Anterior cingulate cortex (tissue), 58 donors: ENCODE measurements around the gene ATG7.

Experiments
- DNase-seq, 58 donors: peaks; one replicate each; lab custom pipeline; 2025; lab: John Stamatoyannopoulos, UW

Gene ATG7

DNA sequence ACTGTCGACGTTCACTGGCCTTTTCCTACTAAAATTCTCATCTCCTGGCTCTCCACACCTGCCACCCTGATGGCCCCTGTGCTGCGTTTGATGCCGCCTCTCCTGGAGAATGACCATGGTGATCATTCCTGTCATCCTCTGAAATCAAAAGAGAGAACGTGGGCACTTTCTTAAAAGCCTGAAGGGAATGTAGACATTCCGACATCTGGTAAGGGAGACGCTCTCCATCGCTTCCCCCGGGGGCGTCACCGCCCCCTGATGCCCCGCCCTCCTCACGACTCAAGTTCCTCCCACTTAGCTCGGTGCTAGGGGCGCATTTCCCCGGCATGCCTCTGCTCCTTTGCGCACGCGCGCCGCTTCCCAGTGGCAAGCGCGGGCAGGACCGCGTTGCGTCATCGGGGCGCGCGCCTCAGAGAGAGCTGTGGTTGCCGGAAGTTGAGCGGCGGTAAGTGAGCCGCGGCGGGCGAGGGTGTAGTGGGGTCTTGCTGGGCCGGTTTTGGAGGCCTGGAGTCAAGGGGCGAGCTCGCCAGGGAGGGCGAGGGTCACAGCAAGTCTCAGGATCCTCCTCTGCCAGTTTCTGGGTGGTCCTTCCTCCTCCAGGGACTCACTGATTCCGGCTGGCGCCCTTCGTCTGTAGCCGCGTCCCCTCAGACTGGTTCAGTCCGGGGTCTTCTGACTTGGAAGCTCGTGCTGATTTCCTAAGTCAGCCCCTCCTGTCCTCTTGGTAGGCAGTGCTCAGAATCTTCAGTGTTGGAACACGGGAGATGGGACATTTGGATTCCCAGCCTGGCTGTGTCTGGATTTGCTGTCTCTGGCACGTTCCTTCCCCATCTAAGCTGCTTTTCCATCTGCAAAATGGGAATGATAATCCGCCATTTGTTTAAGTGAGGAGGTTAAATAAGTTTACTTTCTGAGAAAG, at the start of gene ATG7:
ATG7 (plus strand) TSS at position 412 of the 919 bp plus-strand sequence. CDS start 26,299 bp downstream, outside the sequence.
- DNase-seq: peak; percentile 59 to 96 (median 92)

DNA sequence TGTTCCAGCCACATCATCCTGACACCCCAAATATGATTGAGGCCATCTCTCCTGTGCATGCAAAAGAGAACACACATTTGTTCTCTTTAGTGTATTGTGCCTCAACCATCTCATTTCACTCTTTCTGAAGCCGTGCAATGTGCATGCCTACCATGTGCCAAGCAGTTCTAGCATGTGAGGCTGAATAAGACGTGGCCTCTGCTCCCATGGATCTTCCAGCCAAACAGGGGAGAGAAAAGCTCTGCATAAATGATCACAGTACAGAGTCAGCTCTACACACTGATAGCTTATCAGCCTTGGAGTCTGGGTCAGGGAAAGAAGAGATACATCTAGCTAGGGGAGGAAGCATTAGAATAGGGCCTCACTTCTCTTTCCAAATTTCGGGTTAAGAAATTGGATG, 48.2 kb upstream of the ATG7 start:
- no peak for DNase-seq

DNA sequence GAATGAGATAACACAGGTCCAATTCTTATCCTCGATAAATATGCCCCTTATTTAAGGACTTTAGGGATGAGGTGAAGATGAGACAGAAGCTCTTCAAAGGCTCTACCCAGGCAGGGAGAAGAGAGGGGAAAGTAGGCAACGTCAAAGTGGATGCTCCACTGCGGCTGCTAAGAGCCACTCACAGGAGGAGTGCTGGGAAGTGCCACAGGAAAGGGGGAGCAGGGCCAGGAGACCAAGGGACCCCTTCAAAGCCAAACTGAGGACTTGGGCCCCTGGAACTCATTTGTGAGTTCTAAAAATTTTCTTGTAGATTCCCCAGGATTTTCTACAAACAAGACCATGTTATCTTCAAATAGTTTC, 47.3 kb upstream of the ATG7 start:
- DNase-seq: no peak

DNA sequence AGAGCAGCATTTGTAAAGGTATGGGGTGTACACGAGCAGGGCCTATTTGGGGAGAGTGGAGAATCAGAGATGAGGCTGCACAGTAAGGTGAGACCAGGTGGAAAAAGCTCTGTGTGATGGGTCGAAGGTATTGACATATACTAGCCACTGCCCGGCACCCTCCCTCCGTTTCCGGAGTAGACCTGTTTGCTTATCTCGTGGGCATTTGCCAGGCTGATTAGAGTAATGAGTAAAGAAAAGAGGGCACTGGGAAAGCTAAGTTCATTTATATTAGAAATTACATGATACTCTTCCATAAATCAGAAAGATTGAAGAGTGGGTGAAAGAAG, 46.2 kb upstream of the ATG7 start:
- DNase-seq: no peak

- no peak for DNase-seq
These were observed 44.2 kb upstream of the ATG7 start for GRCh38 chr3:11228041-11228440.

DNA sequence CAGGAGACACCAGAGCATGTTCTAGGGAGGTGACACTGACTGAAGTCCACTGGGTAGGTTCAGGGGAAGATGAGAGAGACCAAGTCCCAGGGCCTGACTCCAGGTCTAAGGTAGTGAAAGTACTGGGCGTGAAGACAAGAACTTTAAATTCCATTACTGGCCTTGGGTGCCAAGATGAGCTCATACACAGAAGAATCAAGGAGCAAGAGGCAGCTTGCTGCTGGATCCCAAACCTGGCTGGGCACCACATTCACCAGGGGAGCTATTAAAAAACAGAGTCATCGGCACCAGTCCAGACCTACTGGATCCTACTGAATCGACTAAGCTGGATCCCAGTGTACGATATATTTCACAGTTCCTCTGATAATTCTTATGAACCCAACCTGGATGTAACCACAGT, 42.1 kb upstream of the ATG7 start:
- no peak for DNase-seq

GRCh38 chr3:11230832-11231231, 41.4 kb upstream of the ATG7 start:
- DNase-seq: no peak

GRCh38 chr3:11235385-11235784, 36.8 kb upstream of the ATG7 start:
- no peak for DNase-seq

DNA sequence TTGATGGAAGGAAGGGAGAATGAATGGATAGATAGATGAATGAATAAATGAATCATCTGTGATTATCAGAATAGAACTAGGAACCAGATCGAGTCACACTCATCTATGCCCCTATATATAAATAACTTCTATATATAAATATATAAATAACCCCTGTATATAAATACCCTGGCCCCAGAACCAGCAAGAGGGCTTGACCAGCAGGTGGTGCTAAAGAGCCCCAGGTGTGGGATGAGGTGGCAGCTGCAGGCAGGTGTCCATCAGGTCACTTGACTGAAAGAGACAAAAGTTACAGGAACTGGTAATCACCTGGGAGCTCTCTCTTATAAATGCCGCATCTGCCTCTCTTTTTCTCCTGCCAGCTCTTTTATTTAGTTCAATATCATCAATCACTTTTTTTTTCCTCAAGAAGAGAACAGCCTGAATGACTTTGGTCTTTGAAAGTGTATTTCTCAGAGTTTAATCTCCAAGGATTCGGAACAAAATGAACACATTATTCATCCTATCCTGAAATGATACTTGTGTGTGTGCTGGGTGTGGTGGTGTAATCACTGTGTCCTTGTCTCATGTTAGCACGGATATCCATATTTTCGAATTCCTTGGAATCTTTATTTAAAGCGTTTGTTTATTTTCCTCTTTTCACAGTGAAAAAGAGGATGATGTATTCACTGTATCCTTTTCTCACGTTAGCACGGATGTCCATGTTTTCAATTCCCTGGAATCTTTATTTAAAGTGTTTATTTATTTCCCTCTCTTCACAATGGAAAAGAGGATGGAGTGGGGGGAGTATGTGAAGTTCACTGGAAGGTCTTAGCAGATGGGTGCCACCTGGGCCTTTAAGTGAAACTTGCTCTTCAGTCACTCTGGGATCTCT, 35.4 kb upstream of the ATG7 start:
- DNase-seq: peak in 8 of 58 donors; percentile 2 to 47 (median 10)

GRCh38 chr3:11238060-11238459, 34.1 kb upstream of the ATG7 start:
- DNase-seq: no peak

DNA sequence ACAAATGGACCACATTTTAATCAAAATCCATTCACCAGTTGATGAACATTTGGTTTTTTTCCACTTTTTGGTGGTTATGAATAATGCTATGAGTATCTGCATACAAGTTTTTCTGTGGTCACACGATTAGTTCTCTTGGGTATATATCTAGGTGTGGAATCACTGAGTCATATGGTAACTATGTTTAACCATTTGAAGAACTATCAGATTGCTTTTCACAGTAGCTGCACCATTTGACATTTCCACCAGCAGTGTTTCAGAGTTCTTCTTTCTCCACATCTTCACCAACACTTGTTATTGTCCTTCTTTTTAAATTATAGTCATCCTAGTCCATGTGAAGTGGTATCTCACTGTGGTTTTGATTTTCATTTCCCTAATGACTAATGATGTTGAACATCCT, 33.3 kb upstream of the ATG7 start:
- no peak for DNase-seq

GRCh38 chr3:11239796-11240195, 32.4 kb upstream of the ATG7 start:
- no peak for DNase-seq

DNA sequence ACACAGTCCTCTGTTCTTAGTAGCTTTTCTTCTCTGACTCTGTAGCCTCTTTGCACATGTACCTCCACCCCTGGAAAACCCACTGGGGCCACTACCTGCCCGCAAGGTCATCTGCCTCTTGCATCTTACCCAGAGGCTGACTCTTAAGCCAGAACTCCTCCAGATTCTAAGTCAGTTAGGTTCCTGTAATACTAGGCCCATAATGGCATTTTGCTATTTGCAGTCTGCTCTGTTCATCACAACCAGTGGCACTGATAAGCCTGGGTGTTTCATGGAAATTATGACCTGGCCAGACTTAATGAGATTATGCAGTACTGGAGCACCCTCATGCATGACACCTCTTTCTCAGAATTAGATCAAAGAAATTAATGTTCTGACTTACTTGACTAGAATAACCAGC, 31.7 kb upstream of the ATG7 start:
- DNase-seq: no peak

DNA sequence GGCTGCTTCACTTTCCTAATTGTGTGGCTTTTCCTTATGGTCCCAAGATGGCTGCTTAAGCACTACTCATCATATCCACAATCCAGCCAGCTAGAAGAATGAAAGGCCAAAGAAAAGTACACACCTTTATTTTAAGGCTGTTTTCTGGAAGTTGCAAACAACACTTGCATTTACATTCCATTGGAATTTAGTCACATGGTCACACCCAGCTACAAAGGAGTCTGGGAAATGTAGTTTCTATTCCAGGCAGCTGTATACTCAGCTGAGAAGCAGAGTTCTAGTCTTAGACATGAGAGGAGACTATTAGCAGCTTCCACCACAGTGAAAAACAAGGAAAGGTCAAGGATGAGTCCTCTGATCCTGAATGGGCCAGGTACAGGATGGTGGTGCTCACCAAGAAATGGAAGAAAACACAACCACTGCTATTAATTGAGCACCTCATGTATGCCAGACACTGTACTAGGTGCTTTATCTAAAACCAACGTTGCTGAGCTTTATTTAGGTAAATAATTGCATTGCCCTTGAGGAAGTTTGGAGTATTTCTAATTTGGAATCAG, 28.0 kb upstream of the ATG7 start:
- DNase-seq: no peak

DNA sequence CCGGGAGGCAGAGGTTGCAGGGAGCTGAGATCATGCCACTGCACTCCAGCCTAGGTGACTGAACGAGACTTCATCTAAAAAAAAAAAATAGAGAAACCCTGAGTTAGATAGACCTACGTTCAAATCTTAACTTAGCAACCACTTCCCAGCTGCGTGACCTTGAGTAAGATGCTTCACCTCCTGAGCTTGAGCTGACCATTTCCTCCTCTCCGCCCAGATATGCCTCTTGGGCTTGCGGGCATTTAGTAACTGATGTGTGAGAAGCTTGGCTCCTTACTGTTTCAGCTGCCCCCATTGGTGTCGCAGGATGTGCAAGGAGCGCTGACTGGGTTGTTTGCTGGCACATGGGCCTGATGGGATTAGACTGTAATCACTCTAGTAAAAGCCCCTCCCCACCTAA, 26.9 kb upstream of the ATG7 start:
- DNase-seq: no peak

DNA sequence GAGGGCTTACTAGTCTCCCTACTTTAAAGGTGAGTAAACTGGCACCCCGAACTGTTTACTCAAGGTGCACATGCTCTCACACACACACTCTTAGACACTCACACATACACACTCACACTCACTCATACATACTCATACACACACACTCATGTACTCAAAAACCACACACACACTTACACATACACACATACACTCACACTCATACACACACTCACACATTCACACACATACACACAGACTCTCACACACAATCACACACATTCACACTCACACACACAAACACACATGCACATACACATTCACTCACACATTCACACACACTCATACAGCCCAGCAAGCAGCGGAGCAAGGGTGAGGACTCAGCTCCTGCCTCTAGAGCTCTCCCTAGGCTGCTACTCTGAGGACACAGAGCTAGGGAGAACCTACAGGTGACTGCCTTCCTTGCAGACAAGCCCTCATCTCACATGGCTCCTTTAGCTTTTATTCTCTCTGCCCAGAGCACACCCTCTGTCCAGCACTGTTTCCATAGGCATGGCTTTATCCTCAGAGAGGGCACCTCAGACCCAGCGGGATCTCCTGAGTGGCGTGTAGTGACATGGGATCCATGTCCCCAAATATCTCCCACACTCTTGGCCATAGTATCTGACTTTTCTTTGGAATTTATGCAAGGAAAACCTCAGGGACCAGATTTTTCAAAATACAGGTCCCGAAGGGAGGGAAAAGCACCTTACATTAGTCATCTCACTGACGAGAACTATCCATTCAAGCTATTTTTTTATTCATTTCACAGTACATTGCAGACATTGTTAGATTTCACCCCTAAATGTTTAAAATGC, 26.2 kb upstream of the ATG7 start:
- DNase-seq: no peak

DNA sequence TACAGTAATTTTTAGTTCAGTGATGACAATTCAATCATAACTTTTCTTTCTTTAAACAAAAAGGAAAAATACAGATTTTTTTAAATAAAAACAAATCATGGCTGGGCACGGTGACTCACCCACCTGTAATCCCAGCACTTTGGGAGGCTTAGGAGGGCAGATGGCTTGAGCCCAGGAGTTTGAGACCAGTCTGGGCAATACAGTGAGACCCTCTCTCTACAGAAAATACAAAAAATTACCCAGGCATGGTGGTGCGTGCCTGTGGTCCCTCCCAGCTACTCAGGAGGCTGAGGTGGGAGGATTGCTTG, 25.6 kb upstream of the ATG7 start:
- no peak for DNase-seq

DNA sequence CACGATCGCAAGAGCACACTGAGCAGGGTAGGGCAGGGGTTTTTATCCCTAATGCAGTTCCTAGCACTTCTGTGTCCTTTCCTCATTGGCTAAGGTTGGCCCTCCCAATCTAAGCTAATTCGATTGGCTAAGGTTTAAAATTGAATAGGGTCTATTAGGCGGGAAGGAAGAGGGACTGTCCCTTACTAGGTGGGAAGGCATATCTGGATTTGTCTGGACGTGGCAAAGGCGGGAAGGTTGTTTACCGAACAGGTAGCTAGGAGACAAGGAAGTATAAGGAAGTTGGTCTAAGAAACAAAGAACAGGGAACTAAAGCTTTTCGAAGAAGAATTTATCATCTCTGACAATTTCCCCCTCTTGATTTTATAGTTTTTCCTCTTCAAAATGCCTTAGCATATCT, 24.8 kb upstream of the ATG7 start:
- DNase-seq: no peak

DNA sequence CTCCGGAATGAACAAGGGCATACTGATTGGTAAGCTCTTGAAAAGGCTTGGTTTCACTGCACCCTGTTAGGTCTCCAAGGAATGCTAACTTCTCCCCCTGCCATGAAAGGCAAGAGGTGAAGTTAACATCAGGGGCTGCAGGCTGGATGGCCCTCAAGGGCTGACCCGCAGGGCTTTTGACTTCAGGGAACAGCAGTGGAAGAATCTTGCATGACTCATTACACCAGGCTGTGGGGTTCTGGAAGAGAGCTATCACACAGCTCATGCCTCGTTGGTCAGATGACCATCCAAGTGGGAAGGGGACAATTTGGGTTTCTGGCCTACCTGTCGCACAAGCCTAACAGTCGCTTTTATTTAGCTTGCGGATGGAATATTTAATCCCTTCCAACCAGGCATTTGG, 23.6 kb upstream of the ATG7 start:
- no peak for DNase-seq

DNA sequence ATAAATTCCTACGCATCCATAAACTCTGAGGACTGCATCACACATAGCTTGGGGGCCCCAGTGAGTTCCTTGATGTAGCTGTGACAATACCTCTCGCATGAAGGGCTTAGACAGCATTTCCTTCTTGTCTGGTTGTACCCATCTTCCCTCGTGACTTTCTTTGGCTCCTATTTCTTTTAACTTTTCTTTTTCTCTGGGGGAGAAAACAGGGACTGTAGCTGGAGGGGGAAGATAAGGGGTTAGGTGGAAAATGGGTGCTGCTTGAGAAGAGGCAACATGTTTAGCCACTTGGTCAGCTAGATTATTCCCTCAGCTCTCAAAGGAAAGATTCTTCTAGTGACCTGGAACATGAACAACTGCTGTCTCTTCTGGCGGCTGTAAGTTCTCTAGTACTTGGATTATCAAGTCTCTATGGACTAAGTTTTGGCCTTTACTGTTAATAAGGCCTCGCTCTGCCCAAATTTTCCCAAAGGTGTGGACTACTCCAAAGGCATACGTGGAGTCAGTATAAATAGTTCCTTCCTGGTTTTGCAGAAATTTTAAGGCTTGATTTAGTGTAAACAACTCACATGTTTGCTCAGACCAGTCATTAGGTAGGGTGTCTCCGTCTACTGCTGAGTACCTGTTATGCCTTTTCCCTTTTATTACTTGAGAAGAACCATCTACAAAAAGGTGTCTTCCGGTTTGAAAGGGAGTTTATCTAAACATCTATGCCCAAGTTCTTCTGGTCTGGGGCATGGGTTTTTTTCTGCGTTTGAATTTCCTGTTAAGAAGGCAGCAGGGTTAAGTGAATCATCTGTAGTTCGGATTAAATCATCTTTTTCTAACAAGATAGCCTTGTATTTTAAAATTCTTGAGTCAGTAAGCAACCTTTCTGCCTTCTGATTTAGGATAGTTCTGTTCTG, 21.0 kb upstream of the ATG7 start:
- no peak for DNase-seq
